A673 (cell line): ENCODE results near the gene NR1H2. TPM values are rescaled to one million over a fixed set of nuclear protein-coding genes. Genes with fewer than 3 reads are reported as not detected.
A peak's percentile ranks its signal among the peaks of the same experiment; 100 is the strongest.

Experiments used
- BruUV-seq: library from RNA; stranded (reverse); fragments of 400-500 nt; replicated peaks from 2 replicates; lab custom pipeline; 2021; lab: Mats Ljungman, UMichigan
- CTCF ChIA-PET: fragments of 300-600 bp; sonication (Branson Sonifier 250); formaldehyde crosslinking; loops from one replicate; lab custom pipeline; 2022; ENCODE audit warnings: antibody characterized with exemption; lab: Charles Lee
- POLR2A ChIA-PET: fragments of 300-600 bp; sonication (Branson Sonifier 250); formaldehyde crosslinking; loops from one replicate; lab custom pipeline; 2022; ENCODE audit warnings: antibody characterized with exemption; ENCODE audit not compliant: low non-redundant PET; lab: Charles Lee
- DNase-seq: peaks from one replicate; pipeline ENCODE4 v3.0.0-alpha.2; 2015; ENCODE audit warnings: low spot score
- H3K27ac ChIP-seq: fragments of 200-600 bp; sonication (generic); 2 replicates; pipeline ENCODE4 v1.5.1; 2016; ENCODE audit warnings: mixed run types, low read depth, mild to moderate bottlenecking, mixed read lengths, antibody characterized with exemption, low read length; ENCODE audit not compliant: poor library complexity, severe bottlenecking
- H3K27me3 ChIP-seq: fragments of 200-600 bp; sonication (generic); replicated peaks from 2 replicates; pipeline ENCODE4 v1.6.1; 2017; ENCODE audit warnings: mixed run types, low read depth, mild to moderate bottlenecking, mixed read lengths, antibody characterized with exemption, low read length; ENCODE audit not compliant: insufficient read depth, poor library complexity
- H3K36me3 ChIP-seq: fragments of 200-600 bp; sonication (generic); 2 replicates; pipeline ENCODE4 v1.6.1; 2016; ENCODE audit warnings: mixed run types, mild to moderate bottlenecking, mixed read lengths, antibody characterized with exemption, low read length; ENCODE audit not compliant: insufficient read depth, poor library complexity, severe bottlenecking
- H3K4me1 ChIP-seq: fragments of 200-600 bp; sonication (generic); 2 replicates; pipeline ENCODE4 v1.6.1; 2017; ENCODE audit warnings: mixed run types, mild to moderate bottlenecking, mixed read lengths, antibody characterized with exemption, low read length; ENCODE audit not compliant: insufficient read depth, poor library complexity, severe bottlenecking
- H3K4me3 ChIP-seq: fragments of 200-600 bp; sonication (generic); 2 replicates; pipeline ENCODE4 v1.5.1; 2016; ENCODE audit warnings: low read depth, mixed run types, mild to moderate bottlenecking, mixed read lengths, low read length; ENCODE audit not compliant: poor library complexity, severe bottlenecking
- H3K9me3 ChIP-seq: fragments of 200-600 bp; sonication (generic); 2 replicates; pipeline ENCODE4 v1.6.1; 2016; ENCODE audit warnings: mixed run types, low read depth, mild to moderate bottlenecking, mixed read lengths, antibody characterized with exemption, low read length; ENCODE audit not compliant: poor library complexity, severe bottlenecking
- EZH2 ChIP-seq: fragments of 200-600 bp; sonication (generic); IDR thresholded peaks from 2 replicates; pipeline ENCODE4 v1.6.1; 2017; ENCODE audit warnings: borderline replicate concordance, low read depth, mild to moderate bottlenecking, mixed read lengths, antibody characterized with exemption, low read length; ENCODE audit not compliant: poor library complexity, severe bottlenecking
- intact Hi-C: fragments of 100-400 bp; cut with micrococcal nuclease; formaldehyde crosslinking; loops from one replicate; pipeline ENCODE4 v1.10.0; 2022; ENCODE audit not compliant: unreplicated experiment
- total RNA-seq: library from RNA; stranded (reverse); gene quantifications from 2 replicates; pipeline ENCODE4 v1.2.3, GENCODE V29; 2021
- TF ChIP-seq, protein P1 (sequence below): fragments of 300-800, 200-600 bp; sonication (generic); conservative IDR thresholded peaks from 2 replicates; pipeline ENCODE4 v1.5.1; 2017; ENCODE audit warnings: low read depth, mild to moderate bottlenecking, antibody characterized with exemption, low read length, moderate library complexity, mixed read lengths

The NR1H2 gene
- total RNA-seq, 1 experiment from 2014 or later, result 42.7 TPM

DNA sequence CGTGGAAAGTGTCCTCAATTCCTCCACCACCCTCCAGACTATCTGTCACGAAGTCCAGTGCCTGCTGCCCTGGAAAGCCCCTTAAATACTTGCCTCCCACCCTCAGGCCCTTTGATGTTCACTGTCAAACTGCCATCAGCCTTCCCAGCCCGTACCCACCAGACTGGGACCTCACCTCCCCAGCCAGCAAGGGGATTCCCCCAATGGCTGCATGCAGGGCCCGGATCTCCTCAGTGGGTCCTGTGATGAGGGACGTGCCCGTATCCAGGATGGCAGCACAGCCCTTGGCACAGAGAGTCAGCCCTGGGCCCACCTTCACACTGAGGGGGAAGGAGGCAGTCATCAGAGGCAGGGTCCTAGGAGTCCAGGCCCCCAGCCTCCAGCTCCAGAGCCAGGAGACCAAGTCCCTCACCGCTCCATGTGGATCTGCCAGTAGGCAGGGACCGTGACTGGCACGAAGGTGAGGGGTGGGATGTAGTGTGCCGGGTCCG lies 16.9 kb upstream of the NR1H2 start:
- CTCF ChIA-PET, result no interaction called here
- intact Hi-C loops, result loop anchor here (5.0 to 10.0 kb wide), 2 partner anchors 423 to 565 kb away; no protein-coding TSS in a partner anchor
- POLR2A ChIA-PET, result no interaction called here
- DNase-seq, result no peak
- H3K36me3 ChIP-seq, result no peaks in the 10 kb centered on the region
- no peaks in the 10 kb centered on the region for H3K9me3 ChIP-seq
- H3K27me3 ChIP-seq, result no peaks in the 10 kb centered on the region
- no peak for TF ChIP-seq EZH2
- TF ChIP-seq, protein P1, sequence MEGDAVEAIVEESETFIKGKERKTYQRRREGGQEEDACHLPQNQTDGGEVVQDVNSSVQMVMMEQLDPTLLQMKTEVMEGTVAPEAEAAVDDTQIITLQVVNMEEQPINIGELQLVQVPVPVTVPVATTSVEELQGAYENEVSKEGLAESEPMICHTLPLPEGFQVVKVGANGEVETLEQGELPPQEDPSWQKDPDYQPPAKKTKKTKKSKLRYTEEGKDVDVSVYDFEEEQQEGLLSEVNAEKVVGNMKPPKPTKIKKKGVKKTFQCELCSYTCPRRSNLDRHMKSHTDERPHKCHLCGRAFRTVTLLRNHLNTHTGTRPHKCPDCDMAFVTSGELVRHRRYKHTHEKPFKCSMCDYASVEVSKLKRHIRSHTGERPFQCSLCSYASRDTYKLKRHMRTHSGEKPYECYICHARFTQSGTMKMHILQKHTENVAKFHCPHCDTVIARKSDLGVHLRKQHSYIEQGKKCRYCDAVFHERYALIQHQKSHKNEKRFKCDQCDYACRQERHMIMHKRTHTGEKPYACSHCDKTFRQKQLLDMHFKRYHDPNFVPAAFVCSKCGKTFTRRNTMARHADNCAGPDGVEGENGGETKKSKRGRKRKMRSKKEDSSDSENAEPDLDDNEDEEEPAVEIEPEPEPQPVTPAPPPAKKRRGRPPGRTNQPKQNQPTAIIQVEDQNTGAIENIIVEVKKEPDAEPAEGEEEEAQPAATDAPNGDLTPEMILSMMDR, result no peak
- H3K4me3 ChIP-seq, result no peak overlapping the region
- BruUV-seq, result no TSS peak
- H3K27ac ChIP-seq, result no peak overlapping the region
- no peaks in the 10 kb centered on the region for H3K4me1 ChIP-seq

- no peak for TF ChIP-seq EZH2
- TF ChIP-seq, protein P1, result no peak
- no peaks in the 10 kb centered on the region for H3K4me1 ChIP-seq
- POLR2A ChIA-PET, result no interaction called here
- H3K27me3 ChIP-seq, result no peaks in the 10 kb centered on the region
- DNase-seq, result peak; percentile 30
- H3K27ac ChIP-seq, result no peak overlapping the region
- no TSS peak for BruUV-seq
- CTCF ChIA-PET, result interaction anchor here (0.9 kb wide), 1 partner anchor 246 kb away, joined by 3 read pairs; no protein-coding TSS in a partner anchor
- H3K4me3 ChIP-seq, result no peak overlapping the region
- no peaks in the 10 kb centered on the region for H3K9me3 ChIP-seq
- H3K36me3 ChIP-seq, result no peaks in the 10 kb centered on the region
- intact Hi-C loops, result no loop called here
Measured at GRCh38 chr19:50361290-50362029, 14.8 kb upstream of the NR1H2 start.

DNA sequence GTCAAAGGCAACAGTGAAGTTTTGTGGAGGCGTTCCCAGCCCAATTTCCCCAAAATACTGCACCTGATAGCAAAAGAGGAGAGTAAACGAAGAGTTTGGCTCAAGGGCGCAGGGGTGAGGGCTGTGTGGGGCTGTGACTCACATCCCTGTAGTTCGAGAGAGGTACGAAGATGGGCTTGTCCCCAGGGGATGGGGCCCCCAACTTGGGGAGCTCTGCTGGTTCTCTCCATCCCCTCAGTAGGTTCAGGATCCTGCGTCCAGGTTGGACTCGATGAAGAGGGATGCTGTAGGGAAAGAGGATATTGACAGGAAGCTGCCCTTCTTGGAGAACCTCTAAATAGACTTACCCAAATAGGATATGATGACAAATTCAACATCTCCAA lies 14.2 kb upstream of the NR1H2 start:
- no TSS peak for BruUV-seq
- CTCF ChIA-PET, result interaction anchor here (0.9 kb wide), 1 partner anchor 245 kb away, joined by 3 read pairs; no protein-coding TSS in a partner anchor
- no peaks in the 10 kb centered on the region for H3K27me3 ChIP-seq
- intact Hi-C loops, result no loop called here
- H3K27ac ChIP-seq, result no peak overlapping the region
- TF ChIP-seq, protein P1, result no peak
- no peaks in the 10 kb centered on the region for H3K36me3 ChIP-seq
- no peak for DNase-seq
- H3K9me3 ChIP-seq, result no peaks in the 10 kb centered on the region
- POLR2A ChIA-PET, result no interaction called here
- no peak overlapping the region for H3K4me3 ChIP-seq
- H3K4me1 ChIP-seq, result no peaks in the 10 kb centered on the region
